GM19025 (cell line): Measurements from ENCODE around the gene MMP24.
"Not testable (repeated sequence)": the region's sequence is repeated elsewhere in the genome, so short reads cannot be mapped to it uniquely, and the experiment has no call there.

ENCODE experiments used
- ATAC-seq: cut with Tn5 transposase; IDR thresholded peaks from one replicate; pipeline ENCODE4 v1.9.1; 2021; ENCODE audit warnings: mild to moderate bottlenecking, low read depth, moderate library complexity; ENCODE audit not compliant: unreplicated experiment

MMP24 gene

GRCh38 chr20:35226126-35226883 is at the start of gene MMP24:
TSS of gene MMP24 (plus strand) at chr20:35226690. CDS start at chr20:35226739, 49 bp downstream.
- no peak for ATAC-seq

DNA sequence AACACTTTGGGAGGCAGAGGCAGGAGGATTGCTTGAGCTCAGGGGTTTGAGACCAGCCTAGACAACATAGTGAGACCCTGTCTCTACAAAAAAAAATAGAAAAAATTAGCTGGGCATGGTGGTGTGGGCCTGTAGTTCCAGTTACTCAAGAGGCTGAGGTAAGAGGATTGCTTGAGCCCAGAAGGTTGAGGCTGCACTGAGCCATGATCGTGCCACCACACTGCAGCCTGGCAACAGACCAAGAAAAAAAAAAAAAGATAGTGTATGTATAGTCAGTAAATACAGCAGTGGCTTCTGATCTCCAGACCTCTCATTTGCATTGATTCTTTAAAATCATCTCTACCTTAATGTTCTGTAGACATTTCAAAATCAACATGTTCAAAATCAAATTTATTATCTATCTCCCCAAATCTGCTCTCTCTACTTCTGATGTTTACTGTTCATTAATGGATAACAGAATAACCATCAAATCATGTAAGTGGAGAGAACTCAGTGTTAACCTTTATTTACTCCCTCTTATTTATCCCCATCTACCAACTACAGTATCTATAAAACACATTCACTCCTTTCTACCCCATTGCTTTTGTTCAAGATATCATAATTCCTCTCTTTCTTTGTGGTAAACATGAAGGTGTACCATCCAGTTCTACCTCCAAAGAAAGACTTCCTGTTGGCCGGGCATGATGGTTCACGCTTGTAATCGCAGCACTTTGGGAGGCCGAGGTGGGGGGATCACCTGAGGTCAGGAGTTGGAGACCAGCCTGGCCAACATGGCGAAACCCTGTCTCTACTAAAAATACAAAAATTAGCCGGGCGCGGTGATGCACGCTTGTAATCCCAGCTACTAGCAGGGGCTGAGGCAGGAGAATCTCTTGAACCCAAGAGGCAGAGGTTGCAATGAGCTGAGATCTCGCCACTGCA is 46.9 kb upstream of the MMP24 start:
- no peak for ATAC-seq

DNA sequence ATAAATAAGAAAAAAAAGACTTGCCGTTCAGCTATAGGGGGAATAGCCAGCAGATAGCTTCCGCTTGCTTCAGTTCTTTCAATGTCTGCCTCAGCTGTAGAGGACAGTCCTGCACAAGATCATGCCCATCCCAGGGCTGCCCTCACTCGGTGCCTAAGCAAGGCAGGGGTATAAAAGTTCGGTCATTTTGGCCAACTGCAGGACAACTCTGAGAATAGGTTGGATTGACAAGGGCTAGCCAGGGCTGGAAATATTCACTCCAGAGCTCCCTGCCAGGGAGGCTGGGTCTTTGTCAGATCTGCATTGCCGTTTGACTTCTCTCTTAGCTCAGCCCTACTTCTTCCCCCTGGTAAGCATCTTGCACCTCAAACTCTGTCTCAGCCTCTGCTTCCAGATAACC is 46.2 kb upstream of the MMP24 start:
- ATAC-seq = no peak

- no peak for ATAC-seq
Measured at GRCh38 chr20:35181731-35182130, 44.8 kb upstream of the MMP24 start.

GRCh38 chr20:35186691-35187289 is 39.7 kb upstream of the MMP24 start:
- ATAC-seq = not testable (repeated sequence)

GRCh38 chr20:35187584-35188190 is 38.8 kb upstream of the MMP24 start:
- no peak for ATAC-seq

GRCh38 chr20:35189223-35189622 is 37.3 kb upstream of the MMP24 start:
- not testable (repeated sequence) for ATAC-seq

DNA sequence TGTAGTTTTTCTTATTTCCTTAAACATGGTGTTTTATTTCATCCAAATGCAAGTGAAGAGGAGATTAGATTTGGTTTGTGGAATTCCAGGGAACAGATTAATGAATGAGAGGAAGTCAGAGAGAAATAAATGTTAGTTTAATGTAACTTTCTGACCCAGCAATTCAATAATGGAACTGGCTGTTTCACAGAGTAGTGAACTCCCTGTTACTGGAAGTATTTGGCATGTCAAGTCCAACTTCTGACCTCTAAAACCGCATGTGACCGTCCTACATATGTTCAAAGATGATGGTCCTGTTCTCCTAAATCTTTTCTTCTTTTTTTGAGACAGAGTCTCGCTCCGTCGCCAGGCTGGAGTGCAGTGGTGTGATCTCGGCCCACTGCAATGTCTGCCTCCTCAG is 35.9 kb upstream of the MMP24 start:
- no peak for ATAC-seq

GRCh38 chr20:35191419-35192117 is 34.9 kb upstream of the MMP24 start:
- ATAC-seq = no peak

DNA sequence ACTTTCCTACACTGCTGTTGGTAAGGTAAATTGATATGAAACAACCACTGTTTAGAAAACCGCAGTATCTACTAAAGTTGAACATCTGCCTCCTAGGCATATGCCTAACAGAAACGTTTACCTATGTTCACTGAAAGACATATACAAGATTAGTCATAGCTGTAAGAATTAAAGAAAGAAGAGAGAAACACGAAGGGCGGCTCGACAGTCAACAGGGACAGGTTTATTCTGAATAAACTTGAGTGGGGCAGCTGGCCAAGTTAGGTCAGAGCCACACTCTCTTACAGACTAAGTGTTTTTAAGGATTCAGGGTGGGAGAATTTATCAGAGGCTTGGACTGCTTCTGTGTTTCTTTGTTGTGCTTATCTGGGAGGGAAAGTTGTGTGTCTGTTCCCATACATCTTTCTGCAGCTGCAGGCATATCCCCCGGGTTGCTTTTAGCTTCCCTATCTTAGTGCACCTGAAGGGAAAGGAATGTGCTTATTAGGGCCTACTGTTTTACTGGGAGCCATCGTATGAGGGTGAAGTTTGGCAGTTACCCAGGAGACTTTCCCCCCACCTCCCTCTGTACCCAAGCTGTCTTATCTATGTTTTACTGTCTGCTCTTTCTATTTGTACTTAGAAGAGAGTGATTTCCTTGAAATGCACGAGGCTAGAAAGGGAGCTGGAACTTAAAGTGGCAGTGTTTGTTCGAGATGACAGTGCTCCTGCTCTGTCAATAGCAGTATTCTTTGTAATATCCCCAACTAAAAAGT is 34.2 kb upstream of the MMP24 start:
- no peak for ATAC-seq

GRCh38 chr20:35193031-35193791 is 33.3 kb upstream of the MMP24 start:
- not testable (repeated sequence) for ATAC-seq

DNA sequence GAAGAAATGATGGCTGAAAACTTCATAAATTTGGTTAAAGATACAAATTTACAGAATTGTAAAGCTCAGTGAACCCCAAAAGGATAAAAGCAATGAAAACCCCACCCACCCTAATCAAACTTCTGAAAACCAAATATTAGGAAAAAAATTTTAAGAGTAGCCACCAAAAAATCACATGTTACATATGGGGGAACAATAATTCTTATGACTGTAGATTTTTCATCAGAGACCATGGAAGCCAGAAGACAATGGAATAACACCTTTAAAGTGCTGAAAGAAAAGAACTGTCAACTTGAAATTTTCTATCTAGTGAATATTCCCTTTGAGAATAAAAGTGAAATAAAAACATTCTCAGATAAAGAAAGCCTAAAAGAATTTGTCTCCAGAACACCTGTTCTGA is 30.2 kb upstream of the MMP24 start:
- no peak for ATAC-seq

- ATAC-seq = no peak
Measured at GRCh38 chr20:35199740-35200139, 26.8 kb upstream of the MMP24 start.

DNA sequence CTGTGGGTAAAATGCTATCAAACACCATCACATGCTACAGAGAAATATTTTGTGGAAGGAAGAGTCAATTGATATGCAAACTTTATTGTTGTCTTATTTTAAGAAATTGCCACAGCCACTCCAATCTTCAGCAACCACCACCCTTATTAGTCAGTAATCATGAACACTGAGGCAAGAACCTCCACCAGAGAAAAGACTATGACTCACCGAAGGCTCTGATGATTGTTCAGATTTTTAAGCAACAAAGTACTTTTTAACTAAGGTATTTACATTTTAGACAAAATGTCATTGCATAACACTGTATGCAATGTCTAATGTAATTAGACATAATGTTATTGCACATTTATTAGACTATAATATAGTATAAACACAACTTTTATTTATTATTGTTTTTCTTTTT is 26.2 kb upstream of the MMP24 start:
- no peak for ATAC-seq

DNA sequence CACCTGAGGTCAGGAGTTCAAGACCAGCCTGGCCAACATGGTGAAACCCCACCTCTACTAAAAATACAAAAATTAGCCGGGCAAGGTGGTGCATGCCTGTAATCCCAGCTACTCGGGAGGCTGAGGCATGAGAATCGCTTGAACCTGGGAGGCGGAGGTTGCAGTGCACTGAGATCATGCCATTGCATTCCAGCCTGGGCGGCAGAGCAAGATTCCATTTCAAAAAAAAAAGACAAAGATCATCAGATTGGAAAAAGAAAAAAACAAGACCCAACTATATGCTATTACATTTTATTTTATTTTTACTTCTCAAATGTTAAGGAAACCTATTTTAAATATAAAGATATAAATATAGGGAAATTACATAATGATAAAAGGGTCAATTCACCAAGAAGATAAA is 25.0 kb upstream of the MMP24 start:
- ATAC-seq = not testable (repeated sequence)

- ATAC-seq = no peak
Measured at GRCh38 chr20:35206802-35207201, 19.7 kb upstream of the MMP24 start.

DNA sequence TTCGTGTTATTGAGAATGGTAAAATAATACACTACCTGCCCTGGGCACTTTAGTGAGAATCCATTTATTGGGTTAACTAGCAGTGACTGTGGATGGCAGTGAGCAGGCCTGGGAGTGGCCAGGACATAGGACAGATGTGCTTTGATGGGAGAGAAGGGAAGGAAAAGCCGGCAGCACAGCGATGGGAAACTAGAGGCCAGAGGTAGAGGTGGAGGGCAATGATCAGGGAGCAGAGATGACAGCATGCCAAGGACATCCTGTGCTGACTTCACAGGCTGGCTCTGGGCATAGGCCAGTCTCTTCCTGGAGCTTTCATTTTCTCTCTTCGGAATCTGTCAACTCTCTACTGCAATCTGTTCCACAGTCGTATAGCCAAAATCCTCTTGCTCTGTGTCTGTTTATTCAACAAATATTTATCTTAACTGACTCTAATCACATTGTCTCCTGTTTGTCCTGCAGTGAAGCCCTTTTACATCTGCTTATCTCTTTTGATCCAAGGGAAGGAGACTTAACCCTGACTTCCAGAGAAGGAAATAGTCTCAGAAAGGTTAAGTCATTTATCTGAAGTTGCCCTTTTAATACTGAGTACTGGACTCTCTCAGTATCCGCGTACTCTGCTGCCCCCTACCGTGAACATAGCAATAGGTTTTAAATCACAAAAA is 18.4 kb upstream of the MMP24 start:
- ATAC-seq = no peak
